Panc1 (cell line): ENCODE data around the gene C19orf47.

ENCODE experiments used
- POLR2AphosphoS5 ChIP-seq: IDR thresholded peaks from 2 replicates; pipeline ENCODE4 v1.6.1; 2012; ENCODE audit warnings: mild to moderate bottlenecking, low read depth, low read length, moderate library complexity
- TF ChIP-seq, protein P1 (sequence below): fragments of 450-650 bp; IDR thresholded peaks from 2 replicates; pipeline ENCODE4 v1.5.1; 2017; ENCODE audit warnings: mild to moderate bottlenecking
- TF ChIP-seq, protein P2 (sequence below), 2 experiments: IDR thresholded peaks; 2 replicates each; pipeline ENCODE4 v1.6.1; 2011 to 2012; ENCODE audit warnings: low read depth in 2 of 2, control low read depth in 1 of 2, low read length in 1 of 2, mild to moderate bottlenecking in 1 of 2, moderate library complexity in 1 of 2; ENCODE audit not compliant: insufficient read depth in 1 of 2

- TF ChIP-seq, protein P1, sequence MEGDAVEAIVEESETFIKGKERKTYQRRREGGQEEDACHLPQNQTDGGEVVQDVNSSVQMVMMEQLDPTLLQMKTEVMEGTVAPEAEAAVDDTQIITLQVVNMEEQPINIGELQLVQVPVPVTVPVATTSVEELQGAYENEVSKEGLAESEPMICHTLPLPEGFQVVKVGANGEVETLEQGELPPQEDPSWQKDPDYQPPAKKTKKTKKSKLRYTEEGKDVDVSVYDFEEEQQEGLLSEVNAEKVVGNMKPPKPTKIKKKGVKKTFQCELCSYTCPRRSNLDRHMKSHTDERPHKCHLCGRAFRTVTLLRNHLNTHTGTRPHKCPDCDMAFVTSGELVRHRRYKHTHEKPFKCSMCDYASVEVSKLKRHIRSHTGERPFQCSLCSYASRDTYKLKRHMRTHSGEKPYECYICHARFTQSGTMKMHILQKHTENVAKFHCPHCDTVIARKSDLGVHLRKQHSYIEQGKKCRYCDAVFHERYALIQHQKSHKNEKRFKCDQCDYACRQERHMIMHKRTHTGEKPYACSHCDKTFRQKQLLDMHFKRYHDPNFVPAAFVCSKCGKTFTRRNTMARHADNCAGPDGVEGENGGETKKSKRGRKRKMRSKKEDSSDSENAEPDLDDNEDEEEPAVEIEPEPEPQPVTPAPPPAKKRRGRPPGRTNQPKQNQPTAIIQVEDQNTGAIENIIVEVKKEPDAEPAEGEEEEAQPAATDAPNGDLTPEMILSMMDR = no peak
- TF ChIP-seq, protein P2, sequence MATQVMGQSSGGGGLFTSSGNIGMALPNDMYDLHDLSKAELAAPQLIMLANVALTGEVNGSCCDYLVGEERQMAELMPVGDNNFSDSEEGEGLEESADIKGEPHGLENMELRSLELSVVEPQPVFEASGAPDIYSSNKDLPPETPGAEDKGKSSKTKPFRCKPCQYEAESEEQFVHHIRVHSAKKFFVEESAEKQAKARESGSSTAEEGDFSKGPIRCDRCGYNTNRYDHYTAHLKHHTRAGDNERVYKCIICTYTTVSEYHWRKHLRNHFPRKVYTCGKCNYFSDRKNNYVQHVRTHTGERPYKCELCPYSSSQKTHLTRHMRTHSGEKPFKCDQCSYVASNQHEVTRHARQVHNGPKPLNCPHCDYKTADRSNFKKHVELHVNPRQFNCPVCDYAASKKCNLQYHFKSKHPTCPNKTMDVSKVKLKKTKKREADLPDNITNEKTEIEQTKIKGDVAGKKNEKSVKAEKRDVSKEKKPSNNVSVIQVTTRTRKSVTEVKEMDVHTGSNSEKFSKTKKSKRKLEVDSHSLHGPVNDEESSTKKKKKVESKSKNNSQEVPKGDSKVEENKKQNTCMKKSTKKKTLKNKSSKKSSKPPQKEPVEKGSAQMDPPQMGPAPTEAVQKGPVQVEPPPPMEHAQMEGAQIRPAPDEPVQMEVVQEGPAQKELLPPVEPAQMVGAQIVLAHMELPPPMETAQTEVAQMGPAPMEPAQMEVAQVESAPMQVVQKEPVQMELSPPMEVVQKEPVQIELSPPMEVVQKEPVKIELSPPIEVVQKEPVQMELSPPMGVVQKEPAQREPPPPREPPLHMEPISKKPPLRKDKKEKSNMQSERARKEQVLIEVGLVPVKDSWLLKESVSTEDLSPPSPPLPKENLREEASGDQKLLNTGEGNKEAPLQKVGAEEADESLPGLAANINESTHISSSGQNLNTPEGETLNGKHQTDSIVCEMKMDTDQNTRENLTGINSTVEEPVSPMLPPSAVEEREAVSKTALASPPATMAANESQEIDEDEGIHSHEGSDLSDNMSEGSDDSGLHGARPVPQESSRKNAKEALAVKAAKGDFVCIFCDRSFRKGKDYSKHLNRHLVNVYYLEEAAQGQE (IDR thresholded peaks at IDR 0.05; ENCODE audit: insufficient read depth in 1 of 2, low read depth in 2 of 2, low read length in 1 of 2) = no peak
- TF ChIP-seq POLR2AphosphoS5 = no peak
Measured at GRCh38 chr19:40331052-40331451, 17.1 kb downstream of the C19orf47 start.
